WTC11 (cell line): ENCODE data around the gene STOX2.

ENCODE experiments used
- CREB1 ChIP-seq: sonication (generic); formaldehyde crosslinking; IDR thresholded peaks from 2 replicates; pipeline ENCODE4 v1.8.0; 2023; ENCODE audit warnings: mild to moderate bottlenecking, missing genetic modification reagents
- CTCF ChIP-seq: fragments of 200-600 bp; IDR thresholded peaks from 2 replicates; pipeline ENCODE4 v1.8.0; 2022; ENCODE audit warnings: antibody characterized with exemption
- E2F1 ChIP-seq: sonication (generic); formaldehyde crosslinking; IDR thresholded peaks from 2 replicates; pipeline ENCODE4 v1.8.0; 2022; ENCODE audit warnings: mild to moderate bottlenecking, missing genetic modification reagents
- JUN ChIP-seq: sonication (generic); formaldehyde crosslinking; IDR thresholded peaks from 2 replicates; pipeline ENCODE4 v1.8.0; 2023; ENCODE audit warnings: mild to moderate bottlenecking, missing genetic modification reagents
- KAT7 ChIP-seq: sonication (generic); formaldehyde crosslinking; IDR thresholded peaks from 2 replicates; pipeline ENCODE4 v1.8.1; 2023; ENCODE audit warnings: missing genetic modification reagents, mild to moderate bottlenecking, borderline replicate concordance
- MAX ChIP-seq: sonication (generic); formaldehyde crosslinking; IDR thresholded peaks from 2 replicates; pipeline ENCODE4 v1.8.0; 2022; ENCODE audit warnings: mild to moderate bottlenecking, missing genetic modification reagents
- NFE2L1 ChIP-seq: sonication (generic); formaldehyde crosslinking; IDR thresholded peaks from 2 replicates; pipeline ENCODE4 v1.8.1; 2023; ENCODE audit warnings: missing genetic modification reagents
- NFYB ChIP-seq: sonication (generic); formaldehyde crosslinking; conservative IDR thresholded peaks from 2 replicates; pipeline ENCODE4 v1.8.0; 2022; ENCODE audit warnings: low read depth, missing genetic modification reagents
- NR1H2 ChIP-seq: sonication (generic); formaldehyde crosslinking; IDR thresholded peaks from 2 replicates; pipeline ENCODE4 v1.9.0; 2021; ENCODE audit warnings: mild to moderate bottlenecking, moderate library complexity, missing genetic modification reagents
- NR2C2 ChIP-seq: sonication (generic); formaldehyde crosslinking; IDR thresholded peaks from 2 replicates; pipeline ENCODE4 v1.8.0; 2022; ENCODE audit warnings: mild to moderate bottlenecking, missing genetic modification reagents
- SP1 ChIP-seq: sonication (generic); formaldehyde crosslinking; conservative IDR thresholded peaks from 2 replicates; pipeline ENCODE4 v1.8.1; 2022; ENCODE audit warnings: missing genetic modification reagents
- TF ChIP-seq, protein P1 (sequence below): sonication (generic); formaldehyde crosslinking; IDR thresholded peaks from 2 replicates; pipeline ENCODE4 v1.8.1; 2022; ENCODE audit warnings: low read depth, missing genetic modification reagents, borderline replicate concordance
- TF ChIP-seq, protein P2 (sequence below): sonication (generic); formaldehyde crosslinking; IDR thresholded peaks from 2 replicates; pipeline ENCODE4 v1.8.1; 2022; ENCODE audit warnings: mild to moderate bottlenecking, moderate library complexity, missing genetic modification reagents

- no peak for TF ChIP-seq CTCF
- no peak for TF ChIP-seq MAX (CRISPR knock-in tag)
- no peak for TF ChIP-seq NFE2L1
- TF ChIP-seq, protein P1, sequence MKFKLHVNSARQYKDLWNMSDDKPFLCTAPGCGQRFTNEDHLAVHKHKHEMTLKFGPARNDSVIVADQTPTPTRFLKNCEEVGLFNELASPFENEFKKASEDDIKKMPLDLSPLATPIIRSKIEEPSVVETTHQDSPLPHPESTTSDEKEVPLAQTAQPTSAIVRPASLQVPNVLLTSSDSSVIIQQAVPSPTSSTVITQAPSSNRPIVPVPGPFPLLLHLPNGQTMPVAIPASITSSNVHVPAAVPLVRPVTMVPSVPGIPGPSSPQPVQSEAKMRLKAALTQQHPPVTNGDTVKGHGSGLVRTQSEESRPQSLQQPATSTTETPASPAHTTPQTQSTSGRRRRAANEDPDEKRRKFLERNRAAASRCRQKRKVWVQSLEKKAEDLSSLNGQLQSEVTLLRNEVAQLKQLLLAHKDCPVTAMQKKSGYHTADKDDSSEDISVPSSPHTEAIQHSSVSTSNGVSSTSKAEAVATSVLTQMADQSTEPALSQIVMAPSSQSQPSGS (CRISPR knock-in tag) = no peak
- TF ChIP-seq JUN (CRISPR knock-in tag) = no peak
- TF ChIP-seq NR2C2 (CRISPR knock-in tag) = no peak
- no peak for TF ChIP-seq KAT7 (CRISPR knock-in tag)
- no peak for TF ChIP-seq E2F1
- no peak for TF ChIP-seq NFYB (CRISPR knock-in tag)
- no peak for TF ChIP-seq NR1H2
- TF ChIP-seq, protein P2, sequence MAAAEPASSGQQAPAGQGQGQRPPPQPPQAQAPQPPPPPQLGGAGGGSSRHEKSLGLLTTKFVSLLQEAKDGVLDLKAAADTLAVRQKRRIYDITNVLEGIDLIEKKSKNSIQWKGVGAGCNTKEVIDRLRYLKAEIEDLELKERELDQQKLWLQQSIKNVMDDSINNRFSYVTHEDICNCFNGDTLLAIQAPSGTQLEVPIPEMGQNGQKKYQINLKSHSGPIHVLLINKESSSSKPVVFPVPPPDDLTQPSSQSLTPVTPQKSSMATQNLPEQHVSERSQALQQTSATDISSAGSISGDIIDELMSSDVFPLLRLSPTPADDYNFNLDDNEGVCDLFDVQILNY (CRISPR knock-in tag) = no peak
- no peak for TF ChIP-seq SP1 (CRISPR knock-in tag)
- TF ChIP-seq CREB1 (CRISPR knock-in tag) = no peak
Observed at GRCh38 chr4:183855323-183856190, 49.5 kb upstream of the STOX2 start.
